GM19372 (cell line): Measurements from ENCODE around the gene TSPAN9.
A peak's percentile ranks its signal among the peaks of the same experiment; 100 is the strongest.

ENCODE experiments used
- ATAC-seq: cut with Tn5 transposase; IDR thresholded peaks from one replicate; pipeline ENCODE4 v1.9.1; 2021; ENCODE audit warnings: mild to moderate bottlenecking, low read depth, moderate library complexity; ENCODE audit not compliant: unreplicated experiment

Gene TSPAN9

GRCh38 chr12:3262470-3262869 lies 185.3 kb downstream of the TSPAN9 start:
- ATAC-seq: no peak

GRCh38 chr12:3263282-3263681 lies 186.1 kb downstream of the TSPAN9 start:
- ATAC-seq: no peak

- ATAC-seq: no peak
Measured at GRCh38 chr12:3263939-3264922, 187.1 kb downstream of the TSPAN9 start.

- no peak for ATAC-seq
Measured at GRCh38 chr12:3265406-3265805, 188.2 kb downstream of the TSPAN9 start.

GRCh38 chr12:3266638-3267037 lies 189.5 kb downstream of the TSPAN9 start:
- ATAC-seq: no peak

- no peak for ATAC-seq
Measured at GRCh38 chr12:3267690-3268089, 190.5 kb downstream of the TSPAN9 start.

- no peak for ATAC-seq
Measured at GRCh38 chr12:3269594-3269993, 192.4 kb downstream of the TSPAN9 start.

GRCh38 chr12:3271146-3271545 lies 194.0 kb downstream of the TSPAN9 start:
- ATAC-seq: no peak

- no peak for ATAC-seq
Measured at GRCh38 chr12:3271639-3272038, 194.5 kb downstream of the TSPAN9 start.

- no peak for ATAC-seq
Measured at GRCh38 chr12:3272958-3273357, 195.8 kb downstream of the TSPAN9 start.

- ATAC-seq: no peak
Measured at GRCh38 chr12:3273409-3273853, 196.3 kb downstream of the TSPAN9 start.

- ATAC-seq: no peak
Measured at GRCh38 chr12:3274664-3275063, 197.5 kb downstream of the TSPAN9 start.

- ATAC-seq: peak; percentile 64
Measured at GRCh38 chr12:3275171-3276041, 198.2 kb downstream of the TSPAN9 start.

- ATAC-seq: no peak
Measured at GRCh38 chr12:3276226-3276625, 199.0 kb downstream of the TSPAN9 start.

GRCh38 chr12:3277306-3277943 lies 200.2 kb downstream of the TSPAN9 start:
- no peak for ATAC-seq

GRCh38 chr12:3278681-3279414 lies 201.7 kb downstream of the TSPAN9 start:
- no peak for ATAC-seq

GRCh38 chr12:3279415-3279780 lies 202.2 kb downstream of the TSPAN9 start:
- ATAC-seq: no peak

- ATAC-seq: no peak
Measured at GRCh38 chr12:3279832-3280231, 202.7 kb downstream of the TSPAN9 start.

- ATAC-seq: no peak
Measured at GRCh38 chr12:3280967-3281366, 203.8 kb downstream of the TSPAN9 start.
